Hepatocyte (in vitro differentiated cells): ENCODE data around the gene DUOX2.

Experiments used
- CTCF ChIP-seq: fragments of 200-600 bp; sonication (generic); IDR thresholded peaks from 2 replicates; pipeline ENCODE4 v1.5.1; 2016; ENCODE audit warnings: antibody characterized with exemption, mild to moderate bottlenecking; ENCODE audit not compliant: poor library complexity
- EZH2 ChIP-seq: fragments of 200-600 bp; sonication (generic); IDR thresholded peaks from 2 replicates; pipeline ENCODE4 v1.6.1; 2016; ENCODE audit warnings: antibody characterized with exemption, mild to moderate bottlenecking, borderline replicate concordance

- TF ChIP-seq CTCF: no peak
- no peak for TF ChIP-seq EZH2
Measured at GRCh38 chr15:45084163-45084562, 29.8 kb downstream of the DUOX2 start.
